Stimulated activated CD8-positive, alpha-beta memory T cell treated with anti-CD3 and anti-CD28 coated beads, Interleukin-12 subunit alpha, Interleukin-12 subunit beta, amount 100 ng/mL, for 24 hours (primary cell): ENCODE data around the gene PSEN1.

Source experiments
- DNase-seq: peaks from one replicate; pipeline ENCODE4 v3.0.0-alpha.2; 2020; ENCODE audit errors: extremely low read depth

PSEN1 gene

DNA sequence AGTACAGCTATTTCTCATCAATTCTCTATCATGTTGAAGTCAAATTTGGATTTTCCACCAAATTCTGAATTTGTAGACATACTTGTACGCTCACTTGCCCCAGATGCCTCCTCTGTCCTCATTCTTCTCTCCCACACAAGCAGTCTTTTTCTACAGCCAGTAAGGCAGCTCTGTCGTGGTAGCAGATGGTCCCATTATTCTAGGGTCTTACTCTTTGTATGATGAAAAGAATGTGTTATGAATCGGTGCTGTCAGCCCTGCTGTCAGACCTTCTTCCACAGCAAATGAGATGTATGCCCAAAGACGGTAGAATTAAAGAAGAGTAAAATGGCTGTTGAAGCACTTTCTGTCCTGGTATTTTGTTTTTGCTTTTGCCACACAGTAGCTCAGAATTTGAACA is 83.8 kb downstream of the PSEN1 start:
- no peak for DNase-seq

DNA sequence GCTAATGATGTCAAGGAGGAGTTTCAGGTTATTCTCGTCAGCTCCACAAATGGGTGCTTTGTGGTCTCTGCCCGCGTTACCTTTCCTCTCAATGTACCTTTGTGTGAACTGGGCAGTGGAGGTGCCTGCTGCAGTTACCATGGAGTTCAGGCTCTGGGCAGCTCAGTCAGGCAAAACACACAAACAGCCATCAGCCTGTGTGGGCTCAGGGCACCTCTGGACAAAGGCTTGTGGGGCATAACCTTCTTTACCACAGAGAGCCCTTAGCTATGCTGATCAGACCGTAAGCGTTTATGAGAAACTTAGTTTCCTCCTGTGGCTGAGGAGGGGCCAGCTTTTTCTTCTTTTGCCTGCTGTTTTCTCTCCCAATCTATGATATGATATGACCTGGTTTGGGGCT is 84.3 kb downstream of the PSEN1 start:
- DNase-seq, result no peak

DNA sequence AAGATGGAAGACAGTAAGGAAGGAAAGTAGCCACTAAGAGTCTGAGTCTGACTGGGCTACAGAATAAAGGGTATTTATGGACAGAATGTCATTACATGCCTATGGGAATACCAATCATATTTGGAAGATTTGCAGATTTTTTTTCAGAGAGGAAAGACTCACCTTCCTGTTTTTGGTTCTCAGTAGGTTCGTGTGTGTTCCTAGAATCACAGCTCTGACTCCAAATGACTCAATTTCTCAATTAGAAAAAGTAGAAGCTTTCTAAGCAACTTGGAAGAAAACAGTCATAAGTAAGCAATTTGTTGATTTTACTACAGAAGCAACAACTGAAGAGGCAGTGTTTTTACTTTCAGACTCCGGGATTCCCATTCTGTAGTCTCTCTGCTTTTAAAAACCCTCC is 85.6 kb downstream of the PSEN1 start:
- DNase-seq, result no peak

DNA sequence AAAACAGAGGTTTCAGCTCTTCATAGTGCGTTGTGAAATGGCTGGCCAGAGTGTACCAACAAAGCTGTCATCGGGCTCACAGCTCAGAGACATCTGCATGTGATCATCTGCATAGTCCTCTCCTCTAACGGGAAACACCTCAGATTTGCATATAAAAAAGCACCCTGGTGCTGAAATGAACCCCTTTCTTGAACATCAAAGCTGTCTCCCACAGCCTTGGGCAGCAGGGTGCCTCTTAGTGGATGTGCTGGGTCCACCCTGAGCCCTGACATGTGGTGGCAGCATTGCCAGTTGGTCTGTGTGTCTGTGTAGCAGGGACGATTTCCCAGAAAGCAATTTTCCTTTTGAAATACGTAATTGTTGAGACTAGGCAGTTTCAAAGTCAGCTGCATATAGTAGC is 86.7 kb downstream of the PSEN1 start:
- no peak for DNase-seq

DNA sequence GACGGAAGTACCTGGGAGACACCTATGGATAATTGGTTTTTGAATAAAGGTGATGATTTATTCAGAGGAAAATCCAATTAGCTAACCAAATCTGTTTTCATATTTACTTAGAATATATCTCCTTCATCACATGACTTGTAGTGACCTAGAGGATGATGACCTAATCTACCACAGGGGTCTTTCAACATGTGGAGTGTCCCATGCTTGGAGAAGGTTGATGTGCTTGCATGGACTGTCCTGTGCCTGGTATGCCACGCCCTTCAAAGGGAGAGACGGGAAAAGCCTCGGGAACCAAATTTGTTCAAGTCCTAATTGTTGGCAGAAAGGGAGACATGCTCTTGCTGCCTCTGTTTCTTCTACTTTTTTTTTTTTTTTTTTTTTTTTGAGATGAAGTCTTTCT is 89.2 kb downstream of the PSEN1 start:
- no peak for DNase-seq

DNA sequence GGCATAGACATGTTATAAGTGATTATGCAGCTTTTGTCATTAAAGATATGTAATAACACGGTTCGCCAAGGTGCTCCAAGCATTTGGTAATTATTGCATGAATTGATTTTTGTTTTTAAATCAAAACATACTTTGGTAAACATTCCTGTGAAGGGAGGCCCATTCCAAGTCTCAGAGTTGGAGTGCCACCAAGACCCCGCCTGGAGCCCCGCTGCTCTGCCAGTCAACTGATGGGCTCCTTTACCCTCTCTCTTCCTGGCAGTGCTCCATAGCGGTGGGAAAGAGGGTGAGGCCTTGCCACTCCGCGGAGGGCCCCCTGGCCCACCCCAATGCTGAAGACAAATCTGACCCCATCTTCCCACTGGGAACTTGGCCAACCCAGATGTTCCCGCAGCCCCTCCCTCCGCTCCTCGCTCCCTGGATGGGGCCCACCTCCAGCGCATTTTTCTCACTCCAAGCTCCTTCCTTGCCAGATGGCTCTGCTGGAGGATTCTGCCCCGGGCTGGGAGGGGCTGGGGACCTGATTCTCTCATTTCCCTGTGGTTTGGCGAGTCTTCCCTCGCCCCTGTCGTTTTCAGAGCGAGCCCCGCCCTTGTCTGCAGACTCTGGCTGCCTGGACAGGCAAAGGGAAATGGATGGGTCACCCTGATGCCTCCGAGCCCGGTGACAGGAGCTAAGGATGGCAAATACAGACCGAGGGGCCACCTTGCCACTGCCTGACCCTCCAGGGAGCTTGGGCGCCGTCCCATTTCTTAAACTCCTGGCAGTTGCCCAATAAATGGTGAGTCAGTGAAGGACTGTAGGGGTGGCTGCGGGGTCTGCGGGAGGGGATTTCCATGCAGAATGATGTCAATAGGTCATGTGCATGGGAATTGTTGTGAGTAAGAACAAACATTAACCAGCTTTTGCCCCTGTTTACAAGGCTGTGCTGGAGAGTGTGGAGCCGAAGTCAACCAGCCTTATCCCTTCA is 91.8 kb downstream of the PSEN1 start:
- no peak for DNase-seq

DNA sequence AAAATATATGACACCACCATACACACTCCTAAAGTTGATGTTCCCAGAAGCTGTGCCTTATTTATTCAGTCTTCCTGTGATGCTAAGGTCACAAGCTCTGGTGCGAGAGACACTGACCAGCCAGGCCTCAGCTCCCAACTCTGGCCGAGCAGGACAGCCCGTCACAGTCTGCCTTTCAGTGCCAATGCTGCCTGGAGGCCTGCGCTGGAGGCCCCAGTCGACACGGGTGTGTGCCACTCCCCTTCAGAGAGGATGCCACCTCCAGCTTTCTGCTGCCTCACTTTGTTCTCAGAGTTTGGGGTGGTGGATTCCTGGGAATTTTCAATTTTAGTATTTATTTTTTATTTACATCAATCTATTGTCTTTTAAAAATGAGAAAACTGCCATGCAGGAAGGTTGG is 93.7 kb downstream of the PSEN1 start:
- no peak for DNase-seq

DNA sequence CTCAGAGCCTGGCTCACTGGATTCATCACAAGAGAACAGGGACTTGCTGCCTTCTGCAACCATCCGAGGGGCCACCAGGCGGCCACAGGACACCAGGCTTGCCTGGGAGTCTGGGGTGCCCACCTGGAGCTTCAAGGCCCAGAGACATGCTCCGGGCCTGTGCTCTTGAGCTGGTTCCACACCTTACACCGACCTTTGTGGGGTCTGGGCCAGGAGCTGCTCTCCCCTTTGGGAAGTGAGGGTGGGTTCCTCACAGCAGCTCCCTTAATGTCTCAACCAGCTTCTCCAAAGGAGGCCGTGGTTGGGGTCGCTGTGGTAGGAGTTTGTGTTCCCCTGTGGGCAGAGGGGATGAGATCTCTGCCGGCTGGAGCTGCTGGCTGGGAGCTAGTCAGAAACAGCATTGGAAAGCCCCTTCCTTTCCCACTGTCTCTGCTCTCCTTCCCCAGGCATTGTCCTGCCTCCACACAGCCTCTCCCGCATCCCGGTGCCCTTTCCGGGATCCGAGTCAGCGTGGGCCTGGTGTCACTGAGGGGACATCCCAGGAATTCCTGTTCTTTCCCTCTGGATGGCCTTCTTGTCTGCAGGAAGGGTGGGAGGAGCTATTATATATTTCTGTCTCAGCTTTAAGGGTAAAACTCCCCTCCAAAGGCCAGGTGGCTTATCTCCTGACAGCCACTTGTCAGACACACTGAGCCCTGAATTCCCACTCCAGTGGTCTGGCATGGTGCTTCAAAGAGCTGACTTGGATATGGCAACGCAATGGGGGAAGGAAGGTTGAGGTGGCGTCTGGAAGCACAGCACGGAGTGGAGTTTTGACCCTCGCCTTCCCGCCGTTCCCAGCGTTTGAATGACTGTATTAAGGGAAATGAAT is 95.9 kb downstream of the PSEN1 start:
- DNase-seq, result no peak

DNA sequence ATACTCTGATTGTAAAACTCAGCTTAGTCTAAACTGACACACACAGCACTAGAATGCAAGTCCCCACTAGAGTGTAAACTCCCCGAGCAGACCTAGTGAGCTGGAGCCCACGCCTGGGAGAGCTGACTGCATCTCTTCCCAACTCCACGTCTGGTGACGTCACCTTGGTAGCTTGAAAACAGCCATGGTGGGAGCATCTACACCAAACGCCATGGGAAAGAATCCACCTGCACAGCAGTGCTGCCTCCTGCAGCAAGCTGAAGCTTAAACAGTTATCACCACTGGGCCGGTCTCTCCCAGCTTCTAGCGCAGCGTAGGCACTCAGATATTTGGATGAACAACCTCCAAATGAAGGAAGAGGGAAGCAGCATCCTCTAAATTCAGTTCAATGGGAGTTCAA is 96.7 kb downstream of the PSEN1 start:
- no peak for DNase-seq

DNA sequence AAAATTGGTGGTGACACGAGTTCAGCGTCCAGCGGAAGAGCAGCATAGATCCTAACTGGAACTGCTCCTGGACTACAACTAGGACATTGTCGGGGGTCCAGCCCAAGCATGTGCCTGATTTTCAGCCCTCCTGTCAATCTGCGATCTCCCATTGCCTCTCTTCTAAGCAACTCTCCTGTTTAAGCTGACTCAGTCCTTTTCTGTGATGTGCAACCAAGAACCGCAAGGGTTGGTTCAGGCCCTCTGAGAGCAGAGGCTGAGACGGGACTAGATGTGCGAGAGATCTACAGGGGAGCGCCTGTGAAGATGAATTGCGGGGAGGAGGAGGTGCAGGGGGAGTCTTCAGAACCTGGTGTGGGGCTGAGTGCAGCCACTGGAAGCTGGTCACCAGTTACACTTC is 97.3 kb downstream of the PSEN1 start:
- DNase-seq, result no peak

DNA sequence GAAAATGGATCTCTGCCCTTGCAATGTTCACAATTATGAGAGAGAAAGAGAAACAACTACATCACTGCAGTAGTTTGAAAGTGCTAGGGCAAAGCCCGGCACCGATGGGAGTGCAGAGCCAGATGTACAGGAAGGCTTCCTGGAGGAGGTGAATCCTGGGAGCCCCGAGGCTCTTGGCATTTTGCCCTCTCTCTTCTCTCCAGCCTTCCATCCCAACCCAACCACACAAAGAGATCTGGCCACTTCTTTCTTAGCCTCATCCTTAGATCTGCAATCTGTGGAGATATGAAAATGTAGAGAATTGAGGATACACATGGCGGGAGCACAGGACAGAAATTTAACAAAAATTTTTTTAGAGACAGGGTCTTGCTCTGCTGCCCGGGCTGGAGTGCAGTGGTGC is 97.7 kb downstream of the PSEN1 start:
- no peak for DNase-seq

DNA sequence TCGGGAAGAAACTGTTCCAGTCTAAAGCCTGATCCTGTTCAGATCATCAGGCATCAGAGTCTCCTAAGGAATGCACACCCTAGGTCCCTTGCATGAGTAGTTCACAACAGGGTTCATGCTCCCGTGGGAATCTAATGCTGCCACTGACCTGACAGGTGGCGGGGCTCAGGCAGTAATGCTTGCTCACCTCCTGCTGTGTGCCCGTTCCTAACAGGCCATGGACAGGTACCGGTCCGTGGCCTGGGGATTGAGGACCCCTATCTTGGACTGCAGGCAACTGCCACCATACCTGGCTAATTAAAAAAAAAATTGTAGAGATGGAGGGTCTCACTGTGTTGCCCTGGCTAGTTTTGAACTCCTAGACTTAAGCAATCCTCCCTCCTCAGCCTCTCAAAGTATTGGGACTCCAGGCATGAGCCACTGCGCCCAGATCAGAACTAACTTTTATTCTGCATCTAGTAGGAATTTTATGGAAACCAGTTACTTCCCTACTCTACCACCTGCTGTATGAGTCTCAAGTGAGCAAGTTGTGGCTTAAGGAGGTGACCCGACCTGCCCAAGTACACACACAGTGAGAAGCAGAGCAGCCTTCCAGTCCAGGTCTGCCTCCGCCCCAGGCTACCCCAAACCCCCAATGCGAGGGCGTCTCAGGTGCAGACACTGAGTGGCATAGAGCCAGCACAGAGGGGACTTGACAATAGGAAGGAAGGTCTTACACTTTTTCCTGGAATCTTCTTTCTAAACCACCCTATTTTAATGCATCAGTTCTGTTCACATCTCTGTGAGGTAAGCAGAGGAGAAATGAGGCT is 98.5 kb downstream of the PSEN1 start:
- no peak for DNase-seq

DNA sequence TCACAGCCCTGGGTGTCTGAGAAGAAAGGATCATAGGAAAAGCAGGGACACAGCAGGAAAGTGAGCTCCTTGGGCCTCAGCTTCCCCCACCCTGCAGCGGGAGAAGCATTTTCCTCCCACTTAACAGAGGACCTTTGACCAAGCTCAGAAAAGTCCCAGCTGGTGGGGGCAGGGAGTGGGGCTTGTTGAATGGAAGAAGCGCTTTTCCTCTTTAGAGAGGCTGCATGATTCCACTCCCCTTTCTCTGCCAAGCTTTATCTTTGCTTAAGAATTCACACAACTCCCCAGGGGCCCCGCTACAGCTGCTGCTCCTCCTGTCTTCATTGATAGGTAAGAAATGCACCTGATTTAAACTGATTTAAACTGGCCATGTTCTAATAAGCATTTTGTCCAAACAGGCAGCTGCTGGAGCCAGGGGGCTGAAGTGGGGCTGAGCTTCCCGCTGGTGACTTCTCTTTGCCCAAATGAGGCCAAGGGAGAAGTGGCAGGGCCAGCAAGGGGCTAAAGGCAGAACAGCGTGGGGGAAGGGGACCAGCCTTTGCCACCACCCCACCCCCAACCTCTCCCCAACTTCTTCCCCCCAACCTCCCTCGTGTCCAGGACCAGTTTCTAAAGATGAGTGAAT is 99.3 kb downstream of the PSEN1 start:
- no peak for DNase-seq

DNA sequence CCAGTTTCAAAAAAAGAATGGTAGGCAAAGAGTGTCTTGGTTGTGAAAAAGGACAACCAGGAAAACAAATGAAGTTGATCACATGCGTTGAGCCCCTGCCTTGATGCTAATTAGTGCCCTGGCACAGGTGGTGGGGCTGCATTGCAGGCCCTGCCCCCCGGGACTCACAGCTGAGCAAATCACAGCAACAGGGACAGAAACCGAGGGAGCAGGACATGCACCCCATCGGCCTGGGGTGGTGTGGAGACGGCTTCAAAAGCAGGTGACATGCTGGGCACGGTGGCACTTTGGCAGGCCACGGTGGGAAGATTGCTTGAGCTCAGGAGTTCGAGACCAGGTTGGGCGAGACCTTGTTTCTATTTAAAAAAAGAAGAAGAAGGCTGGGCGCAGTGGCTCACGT is 99.8 kb downstream of the PSEN1 start:
- no peak for DNase-seq

DNA sequence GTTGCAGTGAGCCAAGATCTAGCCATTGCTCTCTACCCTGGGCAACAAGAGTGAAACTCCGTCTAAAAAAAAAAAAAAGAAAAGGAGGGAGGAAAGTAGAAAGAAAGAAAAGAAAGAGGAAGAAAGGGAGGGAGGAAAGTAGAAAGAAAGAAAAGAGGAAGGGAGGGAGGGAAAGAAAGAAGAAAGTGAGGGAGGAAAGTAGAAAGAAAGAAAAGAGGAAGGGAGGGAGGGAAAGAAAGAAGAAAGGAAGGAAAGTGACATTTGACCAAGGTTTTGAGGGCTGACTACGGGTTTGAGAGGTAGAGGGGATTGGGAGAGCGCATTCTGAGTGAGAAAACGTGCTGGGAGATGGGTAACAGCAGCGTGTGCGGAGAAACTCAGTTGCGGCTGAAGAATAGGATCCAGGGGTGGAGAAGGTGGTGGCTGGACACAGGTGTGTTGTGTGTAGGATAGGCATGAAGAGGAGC is 100.5 kb downstream of the PSEN1 start:
- DNase-seq, result no peak

DNA sequence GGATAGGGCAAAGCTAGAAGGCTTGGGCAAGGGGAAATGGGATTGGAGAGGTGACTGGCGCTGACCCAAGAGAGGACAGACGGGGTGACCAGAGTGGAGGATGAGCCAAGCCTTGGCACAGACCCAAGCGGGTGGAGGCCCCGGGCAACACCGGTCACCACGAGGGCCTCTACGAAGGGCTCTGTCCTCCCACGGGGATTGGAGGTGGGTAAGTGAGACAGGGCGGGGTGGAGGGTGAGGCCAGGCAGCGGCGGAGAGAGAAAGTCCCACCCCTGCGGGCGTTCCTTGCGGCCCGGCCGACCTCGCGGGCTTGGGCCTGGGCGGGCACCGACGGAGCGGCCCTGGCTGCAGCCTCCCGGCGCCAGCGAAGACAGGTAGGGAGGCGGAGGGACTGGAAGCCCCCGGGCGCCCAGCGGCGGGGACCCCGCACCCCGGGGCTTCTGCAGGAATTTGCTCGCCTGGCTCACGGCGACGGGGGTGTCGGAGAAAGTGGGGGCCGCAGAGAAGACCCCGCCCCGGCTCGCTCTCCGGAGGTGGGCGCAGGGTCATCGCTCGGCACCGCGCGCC is 101.0 kb downstream of the PSEN1 start, which contains the start of gene PAPLN:
PAPLN (plus strand) TSS at position 288 of the 567 bp plus-strand sequence. CDS start 2,273 bp downstream, outside the sequence.
- no peak for DNase-seq

DNA sequence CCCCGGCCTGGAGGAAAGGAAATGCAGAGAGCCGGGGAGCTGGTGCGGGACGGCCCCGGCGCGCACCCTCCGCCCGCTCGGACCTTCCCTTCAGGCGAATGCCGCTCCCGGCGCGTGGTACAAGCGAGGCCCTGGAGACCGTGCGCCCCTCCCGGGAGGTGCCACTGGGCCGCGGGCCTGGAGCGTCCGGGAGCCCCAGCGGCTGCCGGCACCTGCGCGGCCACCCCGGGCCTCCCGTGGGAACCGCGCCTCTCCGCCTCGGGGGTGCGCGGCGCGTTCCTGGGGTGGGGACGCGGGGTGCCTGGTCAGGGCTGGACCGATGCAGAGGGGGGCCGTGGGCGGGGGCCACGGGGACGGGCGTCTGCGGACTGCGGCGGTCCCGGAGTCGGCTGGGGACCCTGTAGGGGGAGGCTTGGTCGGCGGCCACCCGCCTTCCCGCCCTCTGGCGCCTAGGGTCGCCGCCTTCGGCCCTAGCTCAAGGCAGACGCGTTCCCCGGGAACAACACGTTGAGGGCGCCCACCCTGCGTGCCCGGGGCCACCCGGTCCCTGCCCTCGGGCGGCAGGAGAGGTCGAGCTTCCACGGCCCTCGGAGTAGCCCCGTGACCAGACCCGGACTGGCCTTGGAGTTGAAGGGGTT is 101.6 kb downstream of the PSEN1 start:
- DNase-seq, result no peak

DNA sequence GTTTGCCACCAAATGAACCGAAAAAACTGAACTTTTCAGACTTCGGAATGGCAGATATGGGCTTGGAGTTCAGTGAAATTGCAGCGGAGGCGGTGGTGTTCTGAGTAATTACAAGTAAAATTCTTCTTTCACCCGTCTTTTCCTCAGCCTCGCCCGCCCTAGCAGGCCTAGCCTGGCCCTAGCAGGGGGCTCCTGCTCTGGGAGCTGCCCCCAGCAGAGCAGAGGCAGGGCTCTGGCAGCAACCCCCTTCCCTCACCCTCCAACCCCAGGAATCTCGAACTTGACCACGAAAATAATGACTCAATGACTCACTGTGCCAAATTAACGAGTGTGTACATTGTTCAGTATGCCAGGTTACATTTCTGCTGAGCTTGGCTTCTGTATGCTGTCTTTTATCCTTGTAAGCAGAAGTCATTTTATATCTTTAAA is 102.1 kb downstream of the PSEN1 start:
- no peak for DNase-seq

DNA sequence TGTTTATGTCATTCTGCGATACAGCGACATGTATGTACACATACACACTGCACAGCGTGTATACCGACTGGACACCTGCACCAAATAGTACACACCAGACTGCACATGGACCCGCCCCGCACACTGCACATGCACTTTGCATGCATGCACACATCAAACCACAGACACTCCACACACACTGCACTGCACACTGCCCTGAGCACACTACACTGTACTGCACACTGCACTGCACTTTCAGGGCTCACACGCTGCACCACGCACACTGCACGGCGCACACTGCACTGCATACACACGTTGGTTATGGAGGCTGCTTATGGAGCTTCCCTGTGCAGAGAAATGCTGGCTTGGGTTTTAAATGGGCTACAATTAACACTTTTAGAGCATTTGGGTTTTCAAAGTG is 102.6 kb downstream of the PSEN1 start:
- no peak for DNase-seq
